H54 (cell line): ENCODE data around the gene TMEM259.

Experiments used
- DNase-seq: peaks from one replicate; pipeline ENCODE4 v3.0.0; 2011; ENCODE audit warnings: low spot score, mixed read lengths; ENCODE audit not compliant: insufficient read length
- FAIRE-seq: peaks from 3 replicates; lab custom pipeline; 2011; peaks lifted over from hg19 to GRCh38; lab: Jason Lieb, UNC
- POLR2A ChIP-seq: IDR thresholded peaks from 2 replicates; pipeline ENCODE4 v1.6.1; 2011; ENCODE audit warnings: low read depth, mild to moderate bottlenecking, low read length

The TMEM259 gene

GRCh38 chr19:1063030-1063908 is 42.3 kb upstream of the TMEM259 start:
- DNase-seq = no peak
- TF ChIP-seq POLR2A = no peak
- FAIRE-seq = no peak

DNA sequence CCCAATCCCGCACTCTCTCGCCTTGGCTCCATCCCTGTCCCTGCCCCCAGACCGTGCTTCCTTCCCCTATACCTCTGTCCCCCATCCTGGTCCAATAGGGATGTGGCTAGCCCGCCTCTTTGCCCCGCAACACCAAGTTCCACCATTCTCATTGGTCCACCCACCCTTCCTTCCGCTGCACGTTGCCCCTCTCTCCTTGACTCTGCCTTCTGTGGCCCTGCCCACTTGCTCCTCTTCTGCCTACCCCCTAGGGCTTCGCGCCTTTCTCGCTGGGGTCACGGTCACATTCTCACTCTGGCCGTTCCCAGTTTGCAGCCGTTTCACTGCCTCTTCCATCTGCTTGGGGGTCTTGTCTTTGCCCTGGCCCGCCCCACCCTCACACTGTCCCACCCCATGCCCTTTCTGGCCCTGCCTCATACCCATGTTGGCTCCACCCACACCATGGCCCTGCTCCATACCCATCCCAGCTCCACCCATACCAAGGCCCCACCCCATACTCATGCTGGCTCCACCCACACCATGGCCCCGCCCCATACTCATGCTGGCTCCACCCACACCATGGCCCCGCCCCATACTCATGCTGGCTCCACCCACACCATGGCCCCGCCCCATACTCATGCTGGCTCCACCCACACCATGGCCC is 41.6 kb upstream of the TMEM259 start:
- DNase-seq = no peak
- no peak for TF ChIP-seq POLR2A
- FAIRE-seq = no peak

- no peak for DNase-seq
- no peak for FAIRE-seq
- TF ChIP-seq POLR2A = no peak
Measured at GRCh38 chr19:1061987-1062386, 41.1 kb upstream of the TMEM259 start.

DNA sequence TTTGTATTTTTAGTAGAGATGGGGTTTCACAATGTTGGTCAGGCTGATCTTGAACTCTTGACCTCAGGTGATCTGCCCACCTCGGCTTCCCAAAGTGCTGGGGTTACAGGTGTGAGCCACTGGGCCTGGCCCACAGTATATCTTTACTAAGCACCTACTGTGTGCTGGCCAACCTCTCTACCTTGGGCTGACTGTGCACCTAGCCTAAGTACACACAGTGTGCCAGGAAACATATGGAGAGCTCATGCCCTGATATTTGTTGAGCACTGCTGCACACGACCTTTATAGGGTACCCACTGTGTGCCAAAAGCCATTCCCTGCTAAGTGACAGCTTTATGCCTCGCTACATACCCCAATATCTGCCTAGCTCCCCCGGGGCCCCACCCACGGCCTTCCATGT is 39.8 kb upstream of the TMEM259 start:
- DNase-seq (no peak), FAIRE-seq (no peak)
- no peak for TF ChIP-seq POLR2A

- TF ChIP-seq POLR2A = no peak
Measured at GRCh38 chr19:1058112-1058511, 37.2 kb upstream of the TMEM259 start.

GRCh38 chr19:1057176-1057855 is 36.4 kb upstream of the TMEM259 start:
- FAIRE-seq (no peak), DNase-seq (no peak)
- TF ChIP-seq POLR2A = no peak

More at GRCh38 chr19:1058112-1058511, 37.2 kb upstream of the TMEM259 start:
- FAIRE-seq = no peak
- DNase-seq = no peak

DNA sequence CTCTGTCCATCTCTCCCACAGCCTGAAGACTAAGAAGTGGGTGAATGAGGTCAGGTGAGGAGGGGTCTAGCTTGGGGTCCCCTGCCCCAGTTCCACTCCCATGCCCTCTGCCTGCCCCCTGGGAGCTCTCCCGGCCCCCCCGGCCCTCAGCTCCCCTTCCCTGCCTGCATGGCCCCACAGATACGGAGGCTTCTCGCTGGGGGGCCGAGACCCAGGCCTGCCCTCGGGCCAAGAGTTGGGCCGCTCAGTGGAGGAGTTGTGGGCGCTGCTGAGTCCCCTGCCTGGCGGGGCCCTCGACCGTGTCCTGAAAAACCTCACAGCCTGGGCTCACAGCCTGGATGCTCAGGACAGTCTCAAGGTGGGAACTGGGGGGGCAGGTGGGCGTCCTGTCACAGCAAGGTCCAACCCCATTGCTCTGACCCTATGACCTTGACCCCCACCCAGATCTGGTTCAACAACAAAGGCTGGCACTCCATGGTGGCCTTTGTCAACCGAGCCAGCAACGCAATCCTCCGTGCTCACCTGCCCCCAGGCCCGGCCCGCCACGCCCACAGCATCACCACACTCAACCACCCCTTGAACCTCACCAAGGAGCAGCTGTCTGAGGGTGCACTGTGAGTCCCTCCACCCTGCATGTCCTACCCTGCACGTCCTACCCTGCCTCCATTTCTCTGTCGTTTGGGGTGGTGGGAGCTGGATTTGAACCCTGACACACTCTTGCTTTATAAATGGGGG is 35.1 kb upstream of the TMEM259 start:
- DNase-seq = no peak
- FAIRE-seq = no peak
- TF ChIP-seq POLR2A = no peak

DNA sequence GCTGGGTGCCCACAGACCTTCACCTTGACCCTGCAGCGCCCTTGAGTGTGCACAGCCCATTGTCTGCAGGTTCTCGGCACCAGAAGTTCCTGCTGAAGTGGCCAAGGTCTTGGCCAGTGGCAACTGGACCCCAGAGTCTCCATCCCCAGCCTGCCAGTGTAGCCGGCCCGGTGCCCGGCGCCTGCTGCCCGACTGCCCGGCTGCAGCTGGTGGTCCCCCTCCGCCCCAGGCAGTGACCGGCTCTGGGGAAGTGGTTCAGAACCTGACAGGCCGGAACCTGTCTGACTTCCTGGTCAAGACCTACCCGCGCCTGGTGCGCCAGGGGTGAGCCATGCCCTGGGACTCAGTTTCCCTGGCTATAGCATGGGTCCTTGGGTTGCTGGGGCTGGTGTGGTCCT is 34.1 kb upstream of the TMEM259 start:
- no peak for TF ChIP-seq POLR2A
- FAIRE-seq (no peak), DNase-seq (no peak)

DNA sequence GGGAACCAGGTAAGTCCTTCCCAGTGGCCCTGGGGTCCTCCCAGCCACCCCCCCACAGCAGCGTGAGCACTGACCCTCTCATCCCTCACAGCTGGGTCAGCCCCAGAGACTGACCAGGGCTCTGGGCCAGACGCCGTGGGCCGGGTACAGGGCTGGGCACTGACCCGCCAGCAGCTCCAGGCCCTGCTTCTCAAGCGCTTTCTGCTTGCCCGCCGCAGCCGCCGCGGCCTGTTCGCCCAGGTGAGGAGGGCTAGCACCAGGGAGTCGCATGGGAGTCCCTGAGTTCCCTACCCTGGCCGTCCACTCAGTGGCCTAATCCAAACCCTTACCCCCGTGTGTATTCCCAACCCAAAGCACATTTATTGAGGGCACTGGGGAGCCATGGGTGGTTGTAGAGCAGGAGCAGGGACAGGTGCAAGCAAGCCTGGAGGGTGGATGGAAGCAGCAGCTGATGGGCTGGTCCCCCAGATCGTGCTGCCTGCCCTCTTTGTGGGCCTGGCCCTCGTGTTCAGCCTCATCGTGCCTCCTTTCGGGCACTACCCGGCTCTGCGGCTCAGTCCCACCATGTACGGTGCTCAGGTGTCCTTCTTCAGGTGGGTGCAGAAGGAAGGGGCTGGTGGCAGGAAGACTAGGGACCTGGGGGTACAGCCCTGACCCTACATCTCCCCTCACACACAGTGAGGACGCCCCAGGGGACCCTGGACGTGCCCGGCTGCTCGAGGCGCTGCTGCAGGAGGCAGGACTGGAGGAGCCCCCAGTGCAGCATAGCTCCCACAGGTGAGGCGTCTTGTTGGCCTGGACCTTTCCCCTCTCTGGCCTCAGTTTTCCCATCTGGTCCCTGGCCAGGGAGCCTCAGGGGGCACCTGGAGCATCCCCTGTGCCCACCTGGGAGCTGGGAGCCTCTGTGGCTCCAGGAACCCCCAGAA is 33.4 kb upstream of the TMEM259 start:
- FAIRE-seq (no peak), DNase-seq (no peak)
- TF ChIP-seq POLR2A = no peak

- no peak for FAIRE-seq
- DNase-seq = no peak
- no peak for TF ChIP-seq POLR2A
Measured at GRCh38 chr19:1053176-1054101, 32.5 kb upstream of the TMEM259 start.

- no peak for DNase-seq
- FAIRE-seq = no peak
- TF ChIP-seq POLR2A = no peak
Measured at GRCh38 chr19:1052349-1052975, 31.5 kb upstream of the TMEM259 start.
